GM21825 (cell line): Measurements from ENCODE around the gene TMEM132A.

Experiments used
- ATAC-seq: cut with Tn5 transposase; IDR thresholded peaks from one replicate; pipeline ENCODE4 v1.9.1; 2021; ENCODE audit warnings: mild to moderate bottlenecking, moderate library complexity; ENCODE audit not compliant: unreplicated experiment

TMEM132A gene, protein sequence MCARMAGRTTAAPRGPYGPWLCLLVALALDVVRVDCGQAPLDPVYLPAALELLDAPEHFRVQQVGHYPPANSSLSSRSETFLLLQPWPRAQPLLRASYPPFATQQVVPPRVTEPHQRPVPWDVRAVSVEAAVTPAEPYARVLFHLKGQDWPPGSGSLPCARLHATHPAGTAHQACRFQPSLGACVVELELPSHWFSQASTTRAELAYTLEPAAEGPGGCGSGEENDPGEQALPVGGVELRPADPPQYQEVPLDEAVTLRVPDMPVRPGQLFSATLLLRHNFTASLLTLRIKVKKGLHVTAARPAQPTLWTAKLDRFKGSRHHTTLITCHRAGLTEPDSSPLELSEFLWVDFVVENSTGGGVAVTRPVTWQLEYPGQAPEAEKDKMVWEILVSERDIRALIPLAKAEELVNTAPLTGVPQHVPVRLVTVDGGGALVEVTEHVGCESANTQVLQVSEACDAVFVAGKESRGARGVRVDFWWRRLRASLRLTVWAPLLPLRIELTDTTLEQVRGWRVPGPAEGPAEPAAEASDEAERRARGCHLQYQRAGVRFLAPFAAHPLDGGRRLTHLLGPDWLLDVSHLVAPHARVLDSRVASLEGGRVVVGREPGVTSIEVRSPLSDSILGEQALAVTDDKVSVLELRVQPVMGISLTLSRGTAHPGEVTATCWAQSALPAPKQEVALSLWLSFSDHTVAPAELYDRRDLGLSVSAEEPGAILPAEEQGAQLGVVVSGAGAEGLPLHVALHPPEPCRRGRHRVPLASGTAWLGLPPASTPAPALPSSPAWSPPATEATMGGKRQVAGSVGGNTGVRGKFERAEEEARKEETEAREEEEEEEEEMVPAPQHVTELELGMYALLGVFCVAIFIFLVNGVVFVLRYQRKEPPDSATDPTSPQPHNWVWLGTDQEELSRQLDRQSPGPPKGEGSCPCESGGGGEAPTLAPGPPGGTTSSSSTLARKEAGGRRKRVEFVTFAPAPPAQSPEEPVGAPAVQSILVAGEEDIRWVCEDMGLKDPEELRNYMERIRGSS

GRCh38 chr11:60924110-60924905 is at the start of gene TMEM132A:
TSS of gene TMEM132A (plus strand) at chr11:60924460. CDS start at chr11:60924634, 174 bp downstream.
- ATAC-seq: no peak

DNA sequence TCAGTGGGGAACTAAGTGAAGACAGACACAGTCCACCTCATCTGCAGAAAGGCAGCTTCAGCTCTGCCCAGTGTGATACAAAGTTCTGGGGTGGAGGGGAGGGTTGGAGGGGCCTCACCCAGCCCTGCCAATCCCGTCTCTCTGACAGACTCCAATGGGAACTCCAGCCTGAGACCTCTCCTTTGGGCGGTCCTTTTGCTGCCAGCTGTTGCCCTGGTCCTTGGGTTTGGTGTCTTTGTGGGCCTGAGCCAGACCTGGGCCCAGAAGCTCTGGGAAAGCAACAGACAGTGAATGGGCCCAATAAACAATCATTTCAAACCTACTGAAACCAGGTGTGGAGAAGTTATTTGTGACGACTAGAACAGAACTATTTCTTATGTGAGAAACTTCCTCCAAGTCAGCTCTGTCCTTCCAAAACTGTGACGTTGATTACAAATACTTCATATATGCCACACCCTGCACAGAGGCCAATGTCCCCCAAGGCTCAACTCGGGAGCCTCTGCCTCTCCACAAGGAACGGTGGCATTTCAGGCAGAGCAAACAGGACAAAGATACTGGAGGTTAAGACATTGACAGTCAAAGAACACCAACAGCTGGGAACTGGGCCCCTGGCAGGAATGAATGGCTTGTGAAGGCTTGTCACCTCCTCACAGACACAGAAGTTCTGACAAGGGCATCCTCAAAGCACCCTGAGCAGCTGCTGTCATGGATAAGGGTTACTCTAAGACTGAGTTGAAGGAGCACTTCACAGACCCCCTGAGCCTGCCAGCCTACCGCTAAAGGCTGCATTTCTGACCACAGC is 48.7 kb upstream of the TMEM132A start:
- no peak for ATAC-seq

GRCh38 chr11:60876168-60876485 is 48.1 kb upstream of the TMEM132A start:
- no peak for ATAC-seq

DNA sequence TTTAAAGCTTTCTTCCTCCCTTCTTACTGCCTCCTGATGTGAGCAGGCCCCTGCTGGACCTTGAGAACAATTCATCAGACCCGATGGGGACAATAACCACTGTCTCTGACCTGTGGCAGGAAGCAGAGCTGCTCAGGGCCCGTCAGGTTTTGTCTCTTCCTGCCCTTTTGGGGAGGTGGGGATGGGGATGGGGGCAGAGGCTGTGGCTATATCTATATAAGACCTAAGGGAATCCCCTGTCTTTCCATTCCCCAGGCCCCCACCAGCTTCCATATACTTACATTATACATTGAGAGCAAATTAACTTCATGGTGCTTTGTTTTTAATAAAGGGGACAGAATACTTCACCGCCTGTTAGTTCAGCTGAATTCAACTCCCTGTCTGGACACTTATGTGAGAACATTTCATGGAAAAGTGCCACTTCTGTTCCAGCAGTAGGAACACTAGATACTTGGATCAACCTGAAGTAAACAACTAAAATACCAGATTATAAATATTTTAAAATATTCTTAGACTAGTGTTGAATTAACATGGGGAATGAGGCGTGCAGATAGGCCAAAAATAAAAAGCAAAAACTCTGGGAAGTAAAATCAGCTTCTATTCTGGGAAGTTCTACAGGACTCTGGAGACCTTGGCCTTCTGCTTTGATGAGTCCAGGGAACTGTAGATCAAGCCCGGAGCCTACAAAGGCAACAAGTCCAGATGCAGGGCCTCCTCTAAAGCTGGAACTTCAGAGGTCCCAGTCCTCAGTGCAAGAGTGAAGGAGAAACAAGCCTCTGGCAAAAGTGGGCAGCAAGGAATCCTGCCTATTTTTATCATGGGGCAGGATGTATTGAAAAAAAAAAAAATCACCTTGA is 45.8 kb upstream of the TMEM132A start:
- ATAC-seq: no peak

DNA sequence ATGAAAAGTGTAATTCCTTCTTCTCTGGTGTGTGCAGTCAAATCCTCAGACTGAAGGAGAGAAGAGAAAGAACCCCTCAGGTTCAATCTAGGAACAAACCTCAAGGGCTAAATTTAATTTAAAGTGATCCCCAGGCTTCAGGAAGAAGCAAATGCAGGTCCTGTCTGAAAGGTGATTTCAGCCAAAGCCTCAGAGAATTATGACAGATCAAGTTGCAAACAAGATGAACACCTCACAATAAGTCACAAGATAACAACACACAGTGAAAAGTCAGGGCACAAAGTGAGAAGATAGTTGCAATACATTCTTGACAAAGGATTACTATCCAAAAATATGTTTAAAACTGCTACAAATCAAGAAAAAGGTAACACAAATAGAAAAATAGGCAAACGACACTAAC is 45.2 kb upstream of the TMEM132A start:
- no peak for ATAC-seq

DNA sequence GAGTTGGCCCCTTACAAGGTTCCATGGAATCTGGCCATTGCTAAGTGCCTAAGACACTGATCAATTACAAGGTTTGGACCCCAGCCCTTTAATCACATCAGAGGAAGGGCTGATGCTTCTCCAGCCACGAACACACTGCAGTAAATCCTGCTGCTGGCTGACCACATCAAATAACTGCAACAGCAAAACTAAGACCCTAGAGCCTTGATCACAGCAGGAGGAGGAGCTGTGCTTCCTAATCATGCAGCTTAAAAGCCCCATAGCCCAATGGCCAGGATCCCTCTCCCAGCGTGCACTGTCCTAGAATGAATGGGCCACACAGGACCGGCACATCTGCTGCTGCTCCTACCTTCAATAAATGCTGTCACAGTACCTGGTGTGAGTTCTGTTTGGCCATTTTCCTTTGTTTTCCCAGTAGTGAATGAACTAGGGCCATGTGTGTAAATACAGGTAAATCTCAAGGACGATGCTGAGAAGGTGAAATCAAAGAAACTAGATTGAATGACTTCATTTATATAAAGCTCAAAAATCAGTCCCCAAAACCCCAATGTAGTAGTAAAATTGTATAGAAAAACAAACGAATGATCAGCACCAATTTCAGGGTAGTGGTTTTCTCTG is 44.2 kb upstream of the TMEM132A start:
- no peak for ATAC-seq

DNA sequence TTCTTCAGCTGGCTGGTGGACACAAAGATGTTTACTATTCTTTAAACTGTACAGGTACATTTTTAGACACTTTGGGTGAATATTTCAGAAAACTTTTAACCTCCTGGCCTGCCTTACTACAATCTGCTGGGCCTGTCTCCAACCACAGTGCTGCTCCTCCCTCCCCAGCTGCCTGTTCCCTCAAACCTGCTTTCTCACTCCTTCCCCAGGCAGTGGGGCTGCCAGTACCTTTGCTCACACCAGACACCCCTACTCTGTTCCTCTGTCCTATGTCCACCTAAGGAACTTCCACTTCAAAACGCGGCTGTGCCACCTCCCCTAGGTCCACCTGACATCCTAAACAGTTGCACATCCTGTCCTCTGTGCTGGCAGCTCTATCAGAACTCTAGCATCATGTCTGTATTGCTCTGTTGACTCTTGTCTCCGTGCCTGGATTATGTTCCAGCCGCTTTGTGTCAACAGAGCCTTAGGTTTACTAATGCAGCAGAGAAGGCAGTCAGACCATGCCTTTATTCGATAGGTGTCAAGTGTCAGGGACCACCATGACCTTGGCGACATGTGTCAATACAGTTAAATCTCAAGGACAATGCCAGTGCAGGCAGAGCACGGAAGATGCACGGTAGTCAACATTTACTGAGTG is 43.5 kb upstream of the TMEM132A start:
- ATAC-seq: no peak

DNA sequence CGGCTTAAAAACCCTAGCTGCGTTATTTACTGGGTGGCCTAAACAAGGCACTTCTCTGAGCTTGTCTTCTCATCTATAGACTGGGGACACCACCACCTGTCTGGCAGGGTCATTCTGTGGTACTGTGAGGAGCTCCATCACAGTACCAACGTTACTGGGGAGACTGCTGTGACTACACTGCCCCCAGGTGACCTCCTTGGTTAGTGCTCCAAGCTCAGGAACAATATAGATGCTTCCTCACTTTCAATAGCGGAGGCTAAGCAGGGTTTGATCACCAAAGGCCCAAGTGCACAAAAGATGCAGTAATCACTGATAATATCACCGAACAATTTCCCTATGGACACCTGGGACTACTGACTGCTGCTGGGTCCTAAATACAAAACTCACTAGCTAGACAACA is 36.7 kb upstream of the TMEM132A start:
- ATAC-seq: no peak

DNA sequence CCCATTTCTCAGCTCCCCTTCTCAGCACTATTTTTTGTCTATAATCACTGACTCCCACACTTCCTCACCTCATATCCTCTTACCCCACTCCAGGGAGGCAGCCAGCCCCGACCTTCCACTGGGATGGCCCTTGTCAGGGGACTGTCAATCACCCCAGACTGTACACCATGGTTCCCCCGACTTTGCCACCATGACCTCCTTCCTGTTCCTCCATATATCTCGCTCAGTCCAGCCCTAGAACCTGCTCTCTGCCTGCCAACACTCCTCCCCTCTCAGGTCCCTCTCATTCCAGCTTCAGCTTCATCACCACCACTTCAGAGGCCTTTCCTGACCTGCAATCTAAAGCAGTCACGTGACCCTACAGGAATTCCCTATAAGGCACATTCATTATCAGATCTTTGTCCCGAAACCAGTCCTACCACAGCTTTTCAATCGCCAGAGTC is 34.4 kb upstream of the TMEM132A start:
- ATAC-seq: no peak

GRCh38 chr11:60890696-60891095 is 33.6 kb upstream of the TMEM132A start:
- ATAC-seq: no peak

- no peak for ATAC-seq
These were observed 33.0 kb upstream of the TMEM132A start for GRCh38 chr11:60891103-60891741.

DNA sequence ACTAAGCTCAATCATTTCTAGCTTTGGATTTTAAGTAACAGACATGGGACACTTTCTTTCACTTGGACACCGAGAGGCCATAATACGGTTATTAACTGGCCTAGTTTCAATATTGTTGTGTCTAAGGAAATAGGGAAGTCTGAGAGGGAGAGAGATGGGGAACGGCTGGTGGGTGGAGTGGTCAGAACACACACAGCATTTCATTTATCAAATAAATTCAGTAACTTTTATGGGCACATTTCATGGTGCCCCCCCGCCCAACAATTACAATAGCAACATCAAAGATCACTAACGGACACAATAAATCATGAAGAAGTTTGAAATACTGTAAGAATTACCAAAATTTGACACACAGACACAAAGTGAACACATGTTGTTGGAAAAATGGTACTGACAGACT is 28.6 kb upstream of the TMEM132A start:
- ATAC-seq: no peak

DNA sequence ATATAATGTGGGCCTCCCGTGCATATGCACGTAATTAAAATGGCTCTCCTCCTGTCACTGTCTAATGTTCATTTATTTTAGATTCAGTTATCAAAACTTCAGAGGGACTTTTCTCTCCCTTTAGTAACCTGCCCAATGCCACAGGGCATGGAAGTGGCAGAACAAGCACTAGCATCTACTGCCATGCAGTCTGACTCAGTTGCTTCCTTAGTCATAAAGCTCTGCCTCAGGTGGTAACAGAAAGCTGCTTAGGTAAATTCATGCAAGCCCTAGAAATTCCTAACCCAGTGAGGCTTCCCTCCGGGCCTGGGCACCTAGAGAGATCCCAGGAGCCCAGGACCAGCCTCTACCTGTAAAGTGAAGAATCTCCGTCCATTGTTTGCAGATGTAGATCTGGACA is 26.8 kb upstream of the TMEM132A start:
- ATAC-seq: no peak

- no peak for ATAC-seq
These were observed 25.0 kb upstream of the TMEM132A start for GRCh38 chr11:60899046-60899936.

DNA sequence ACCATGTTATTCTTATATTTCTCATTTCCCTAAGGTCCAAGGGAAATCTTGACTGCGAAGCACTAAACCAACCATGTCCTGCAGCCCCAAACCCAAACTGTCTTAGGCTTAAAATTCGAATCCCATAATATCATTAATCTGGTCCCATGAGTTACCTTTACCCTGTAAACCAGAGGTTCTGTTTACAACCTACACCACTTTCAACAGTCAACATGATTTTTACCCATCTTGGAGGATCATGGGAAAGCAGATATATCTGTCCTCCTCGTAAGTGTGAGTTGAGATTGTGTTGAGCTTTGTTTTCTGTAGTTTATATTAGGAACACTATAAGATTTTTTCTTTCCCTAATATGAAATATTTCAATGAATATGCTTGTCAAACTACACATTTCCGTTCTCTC is 24.3 kb upstream of the TMEM132A start:
- no peak for ATAC-seq

GRCh38 chr11:60900673-60901404 is 23.4 kb upstream of the TMEM132A start:
- no peak for ATAC-seq
